Measurements from ENCODE around the gene IL10RB.

DNA sequence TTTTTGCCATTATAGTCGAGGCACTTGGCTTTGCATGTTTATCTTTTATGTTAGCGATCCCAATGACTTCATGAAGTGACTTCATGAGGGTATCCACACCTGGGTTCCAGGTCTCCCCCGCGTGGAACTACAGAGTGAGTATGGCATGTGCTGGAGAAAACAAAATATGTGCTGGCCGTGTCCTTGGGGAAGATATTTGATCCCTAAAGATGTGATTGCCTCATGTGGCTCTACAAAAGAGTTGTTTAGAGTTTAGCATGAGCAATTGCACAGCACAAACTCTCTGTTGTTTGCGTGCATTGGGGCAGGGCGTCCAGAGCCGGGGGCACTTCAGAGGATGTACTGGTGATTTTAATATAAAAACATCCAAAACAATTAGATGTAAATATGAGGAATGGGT, 4.8 kb downstream of the IL10RB start:
- TF ChIP-seq, protein P1, sequence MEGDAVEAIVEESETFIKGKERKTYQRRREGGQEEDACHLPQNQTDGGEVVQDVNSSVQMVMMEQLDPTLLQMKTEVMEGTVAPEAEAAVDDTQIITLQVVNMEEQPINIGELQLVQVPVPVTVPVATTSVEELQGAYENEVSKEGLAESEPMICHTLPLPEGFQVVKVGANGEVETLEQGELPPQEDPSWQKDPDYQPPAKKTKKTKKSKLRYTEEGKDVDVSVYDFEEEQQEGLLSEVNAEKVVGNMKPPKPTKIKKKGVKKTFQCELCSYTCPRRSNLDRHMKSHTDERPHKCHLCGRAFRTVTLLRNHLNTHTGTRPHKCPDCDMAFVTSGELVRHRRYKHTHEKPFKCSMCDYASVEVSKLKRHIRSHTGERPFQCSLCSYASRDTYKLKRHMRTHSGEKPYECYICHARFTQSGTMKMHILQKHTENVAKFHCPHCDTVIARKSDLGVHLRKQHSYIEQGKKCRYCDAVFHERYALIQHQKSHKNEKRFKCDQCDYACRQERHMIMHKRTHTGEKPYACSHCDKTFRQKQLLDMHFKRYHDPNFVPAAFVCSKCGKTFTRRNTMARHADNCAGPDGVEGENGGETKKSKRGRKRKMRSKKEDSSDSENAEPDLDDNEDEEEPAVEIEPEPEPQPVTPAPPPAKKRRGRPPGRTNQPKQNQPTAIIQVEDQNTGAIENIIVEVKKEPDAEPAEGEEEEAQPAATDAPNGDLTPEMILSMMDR (IDR thresholded peaks at IDR 0.05; ENCODE audit: insufficient read depth, low read length) = no peak
- TF ChIP-seq GABPA (IDR thresholded peaks at IDR 0.05; ENCODE audit: low read depth) (no peak), REST (IDR thresholded peaks at IDR 0.05; ENCODE audit: insufficient replicate concordance, low read depth) (no peak), POLR2AphosphoS5 (IDR thresholded peaks at IDR 0.05; ENCODE audit: low read depth) (no peak), SPI1 (IDR thresholded peaks at IDR 0.05; ENCODE audit: borderline replicate concordance, low read depth) (no peak)

Data from HL-60 (cell line).